GM23338 (cell line): ENCODE results near the gene UBE3A. TPM values are rescaled to one million over a fixed set of nuclear protein-coding genes. Genes with fewer than 3 reads are reported as not detected.

Experiments
- ATAC-seq: fragments of 200-7000 bp; cut with Tn5 transposase; 3 replicates; pipeline ENCODE4 v1.9.1; 2020
- DNase-seq: peaks from one replicate; pipeline ENCODE4 v3.0.0-alpha.2; 2015; ENCODE audit warnings: low spot score
- H2AFZ ChIP-seq: fragments of 200-600 bp; sonication (generic); 2 replicates; pipeline ENCODE4 v1.8.0; 2016; ENCODE audit warnings: antibody characterized with exemption, mild to moderate bottlenecking, moderate library complexity
- H3F3A ChIP-seq: fragments of 200-600 bp; sonication (generic); replicated peaks from 2 replicates; pipeline ENCODE4 v1.8.0; 2017; ENCODE audit warnings: antibody characterized with exemption, mixed run types, low read depth
- H3K27ac ChIP-seq: fragments of 200-600 bp; sonication (generic); 2 replicates; pipeline ENCODE4 v1.6.1; 2016; ENCODE audit warnings: low read depth
- H3K27me3 ChIP-seq: fragments of 200-600 bp; sonication (generic); 2 replicates; pipeline ENCODE4 v1.8.0; 2016; ENCODE audit warnings: mild to moderate bottlenecking, mixed run types, moderate library complexity; ENCODE audit not compliant: insufficient read depth
- H3K36me3 ChIP-seq: fragments of 200-600 bp; sonication (generic); 2 replicates; pipeline ENCODE4 v1.8.0; 2016; ENCODE audit warnings: mild to moderate bottlenecking; ENCODE audit not compliant: insufficient read depth
- H3K4me1 ChIP-seq: fragments of 200-600 bp; sonication (generic); 2 replicates; pipeline ENCODE4 v1.8.0; 2016; ENCODE audit warnings: mild to moderate bottlenecking, moderate library complexity; ENCODE audit not compliant: insufficient read depth
- H3K4me2 ChIP-seq: fragments of 200-600 bp; sonication (generic); 2 replicates; pipeline ENCODE4 v1.7.1; 2017; ENCODE audit warnings: mixed run types
- H3K4me3 ChIP-seq: fragments of 200-600 bp; sonication (generic); 2 replicates; pipeline ENCODE4 v1.6.1; 2016; ENCODE audit warnings: mixed run types
- H3K79me2 ChIP-seq: fragments of 200-600 bp; sonication (generic); replicated peaks from 2 replicates; pipeline ENCODE4 v1.8.0; 2017; ENCODE audit warnings: mild to moderate bottlenecking; ENCODE audit not compliant: insufficient read depth
- H3K9me2 ChIP-seq: fragments of 200-600 bp; sonication (generic); 2 replicates; pipeline ENCODE4 v1.8.0; 2017; ENCODE audit not compliant: insufficient read depth
- H4K20me1 ChIP-seq: fragments of 200-600 bp; sonication (generic); replicated peaks from 2 replicates; pipeline ENCODE4 v1.8.0; 2017; ENCODE audit warnings: mild to moderate bottlenecking; ENCODE audit not compliant: insufficient read depth
- H3K27ac Mint-ChIP-seq: 2 replicates; pipeline ENCODE4 v1.8.0; 2020; ENCODE audit warnings: inconsistent platforms, mild to moderate bottlenecking, moderate library complexity, mixed read lengths
- H3K27me3 Mint-ChIP-seq: 3 replicates; pipeline ENCODE4 v1.8.0; 2022; ENCODE audit warnings: low read depth, mild to moderate bottlenecking, moderate library complexity, mixed read lengths, inconsistent platforms; ENCODE audit not compliant: insufficient read depth, poor library complexity
- H3K36me3 Mint-ChIP-seq: 3 replicates; pipeline ENCODE4 v1.8.0; 2021; ENCODE audit warnings: low read depth, mild to moderate bottlenecking, inconsistent platforms, moderate library complexity, mixed read lengths
- H3K4me1 Mint-ChIP-seq: 3 replicates; pipeline ENCODE4 v1.8.0; 2020; ENCODE audit warnings: mild to moderate bottlenecking, inconsistent platforms, mixed read lengths
- H3K4me3 Mint-ChIP-seq: 3 replicates; pipeline ENCODE4 v1.8.0; 2021; ENCODE audit warnings: moderate library complexity, mild to moderate bottlenecking, inconsistent platforms, mixed read lengths
- H3K9me3 Mint-ChIP-seq: 3 replicates; pipeline ENCODE4 v1.8.0; 2020; ENCODE audit warnings: moderate library complexity, mild to moderate bottlenecking, inconsistent platforms, mixed read lengths
- CREB1 ChIP-seq: fragments of 250-450 bp; sonication (Bioruptor Pico); IDR thresholded peaks from 2 replicates; pipeline ENCODE4 v1.5.0; 2020; ENCODE audit warnings: low read depth, mild to moderate bottlenecking, moderate library complexity
- CTCF ChIP-seq, 2 experiments: fragments of 200-600 bp in 1 of 2; sonication (generic) in 1 of 2; conservative IDR thresholded peaks; 2 replicates each; pipeline versions ENCODE4 v1.5.1 to v1.6.1; 2016 to 2017; ENCODE audit warnings: antibody characterized with exemption in 2 of 2, low read depth in 2 of 2, mild to moderate bottlenecking in 2 of 2, moderate library complexity in 1 of 2
- ETS1 ChIP-seq: IDR thresholded peaks from 2 replicates; pipeline ENCODE4 v1.6.1; 2016; ENCODE audit warnings: antibody characterized with exemption
- EZH2 ChIP-seq: fragments of 200-600 bp; sonication (generic); IDR thresholded peaks from one replicate; pipeline ENCODE4 v1.8.0; 2017; ENCODE audit warnings: antibody characterized with exemption, mild to moderate bottlenecking, low read depth; ENCODE audit not compliant: unreplicated experiment
- EZH2phosphoT487 ChIP-seq: fragments of 200-600 bp; sonication (generic); IDR thresholded peaks from one replicate; pipeline ENCODE4 v1.8.1; 2018; ENCODE audit warnings: antibody characterized with exemption; ENCODE audit not compliant: unreplicated experiment
- JUNB ChIP-seq: IDR thresholded peaks from one replicate; pipeline ENCODE4 v1.6.1; 2016; ENCODE audit warnings: antibody characterized with exemption; ENCODE audit not compliant: unreplicated experiment
- NANOG ChIP-seq: IDR thresholded peaks from 2 replicates; pipeline ENCODE4 v1.6.1; 2016; ENCODE audit warnings: antibody characterized with exemption, borderline replicate concordance
- POLR2AphosphoS5 ChIP-seq: IDR thresholded peaks from 2 replicates; pipeline ENCODE4 v1.6.1; 2016; ENCODE audit warnings: antibody characterized with exemption, low read depth
- REST ChIP-seq: IDR thresholded peaks from one replicate; pipeline ENCODE4 v1.6.1; 2018; ENCODE audit warnings: antibody characterized with exemption; ENCODE audit not compliant: unreplicated experiment
- STAT1 ChIP-seq: IDR thresholded peaks from one replicate; pipeline ENCODE4 v1.6.1; 2016; ENCODE audit warnings: antibody characterized with exemption; ENCODE audit not compliant: unreplicated experiment
- ZNF114 ChIP-seq: fragments of 250-450 bp; sonication (Bioruptor Pico); IDR thresholded peaks from 2 replicates; pipeline ENCODE4 v1.5.0; 2020; ENCODE audit warnings: mild to moderate bottlenecking, moderate library complexity
- ZNF331 ChIP-seq: fragments of 250-450 bp; sonication (Bioruptor Pico); IDR thresholded peaks from 2 replicates; pipeline ENCODE4 v1.5.0; 2020; ENCODE audit warnings: low read depth, mild to moderate bottlenecking, moderate library complexity
- ZNF462 ChIP-seq: fragments of 250-450 bp; sonication (Bioruptor Pico); IDR thresholded peaks from 2 replicates; pipeline ENCODE4 v1.5.0; 2020; ENCODE audit warnings: mild to moderate bottlenecking, moderate library complexity
- polyA plus RNA-seq: library from polyadenylated mRNA; unstranded; fragments of >200 nt; fragmentation: Nextera tagmentation; extraction: Ambion mirVana; gene quantifications from 2 replicates; pipeline ENCODE4 v1.2.1, GENCODE V29; 2016
- total RNA-seq: library from RNA; depleted of rRNA; stranded (reverse); fragments of >200 nt; shearing (Covaris generic); gene quantifications from 2 replicates; pipeline ENCODE4 v1.2.3, GENCODE V29; 2014

UBE3A gene
- total and polyA plus RNA-seq, 2 experiments from 2014 or later, result 96.1 to 150 TPM

- peaks cover 2% of the 10 kb centered on the region; the same call in 1 of the 2 replicates for H3K9me2 ChIP-seq
- no peaks in the 10 kb centered on the region for H3F3A ChIP-seq
- TF ChIP-seq JUNB (no peak), REST (no peak), POLR2AphosphoS5 (no peak), NANOG (no peak), ETS1 (no peak), CTCF (conservative IDR thresholded peaks at IDR 0.05; ENCODE audit: low read depth in 2 of 2) (no peak), CREB1 (no peak), EZH2phosphoT487 (no peak), STAT1 (no peak), EZH2 (no peak), ZNF331 (no peak), ZNF462 (CRISPR knock-in tag) (no peak), ZNF114 (CRISPR knock-in tag) (no peak)
- H3K9me3 Mint-ChIP-seq, result no peaks in the 10 kb centered on the region
- H3K79me2 ChIP-seq, result no peaks in the 10 kb centered on the region
- DNase-seq (no peak), ATAC-seq (no peak)
- no peak overlapping the region for H3K4me3 Mint-ChIP-seq
- peaks cover 10% of the 10 kb centered on the region; the same call in 2 of the 3 replicates for H3K4me1 Mint-ChIP-seq
- no peaks in the 10 kb centered on the region for H4K20me1 ChIP-seq
- no peak overlapping the region for H3K4me3 ChIP-seq
- no peak overlapping the region for H3K27ac Mint-ChIP-seq
- no peaks in the 10 kb centered on the region for H3K36me3 Mint-ChIP-seq
- H3K27me3 Mint-ChIP-seq, result peaks cover 3% of the 10 kb centered on the region
- no peaks in the 10 kb centered on the region for H3K4me1 ChIP-seq
- H3K36me3 ChIP-seq, result no peaks in the 10 kb centered on the region
- H2AFZ ChIP-seq, result no peak overlapping the region
- no peak overlapping the region for H3K27ac ChIP-seq
- H3K4me2 ChIP-seq, result no peak overlapping the region
- no peaks in the 10 kb centered on the region for H3K27me3 ChIP-seq
Observed at GRCh38 chr15:25474251-25474650, 35.4 kb upstream of the UBE3A start.
